Spleen (tissue), 11 donors: ENCODE measurements around the gene OPCML. TPM values are rescaled to one million over a fixed set of nuclear protein-coding genes. Genes with fewer than 3 reads are reported as not detected.

Experiments
- DNase-seq: peaks from one replicate; pipeline ENCODE4 v3.0.0-alpha.2; 2020
- H3K27ac ChIP-seq, 8 donors: fragments of 200-600 bp; sonication (generic) in 7 of 8; 1 replicate in 4 of 8; 2 replicates in 4 of 8; pipeline versions ENCODE4 v1.5.0 to v1.8.0; 2016 to 2021; ENCODE audit warnings: inconsistent platforms in 4 of 8, mild to moderate bottlenecking in 4 of 8, moderate library complexity in 1 of 8
- H3K27me3 ChIP-seq, 7 donors: fragments of 200-600 bp; sonication (generic) in 6 of 7; replicated peaks in 1 of 7; 1 replicate in 4 of 7; 2 replicates in 3 of 7; pipeline versions ENCODE4 v1.5.0 to v1.8.0; 2016 to 2021; ENCODE audit warnings: inconsistent platforms in 3 of 7, mild to moderate bottlenecking in 1 of 7
- H3K36me3 ChIP-seq, 6 donors: fragments of 200-600 bp; sonication (generic) in 5 of 6; 1 replicate in 4 of 6; 2 replicates in 2 of 6; pipeline versions ENCODE4 v1.5.0 to v1.8.0; 2016 to 2021; ENCODE audit warnings: inconsistent platforms in 2 of 6
- H3K4me1 ChIP-seq, 6 donors: fragments of 200-600 bp; sonication (generic) in 5 of 6; 1 replicate in 3 of 6; 2 replicates in 3 of 6; pipeline versions ENCODE4 v1.5.0 to v1.8.0; 2016 to 2021; ENCODE audit warnings: inconsistent platforms in 3 of 6
- H3K4me3 ChIP-seq, 8 donors: fragments of 200-600 bp; sonication (generic) in 7 of 8; 1 replicate in 4 of 8; 2 replicates in 4 of 8; pipeline versions ENCODE4 v1.5.0 to v1.8.0; 2016 to 2021; ENCODE audit warnings: inconsistent platforms in 4 of 8, mild to moderate bottlenecking in 4 of 8, moderate library complexity in 2 of 8
- H3K9me3 ChIP-seq, 8 donors: fragments of 200-600 bp; sonication (generic) in 7 of 8; 1 replicate in 4 of 8; 2 replicates in 4 of 8; pipeline versions ENCODE4 v1.5.0 to v1.8.0; 2016 to 2021; ENCODE audit warnings: inconsistent platforms in 4 of 8
- POLR2A ChIP-seq, 3 donors: fragments of 450-650 bp; IDR thresholded peaks; one replicate each; pipeline ENCODE4 v1.5.1; 2017; ENCODE audit warnings: antibody characterized with exemption in 3 of 3, mild to moderate bottlenecking in 1 of 3
- POLR2AphosphoS5 ChIP-seq, 3 donors: sonication (generic); formaldehyde crosslinking; IDR thresholded peaks; one replicate each; pipeline ENCODE4 v1.5.1; 2017; ENCODE audit warnings: antibody characterized with exemption in 3 of 3
- WGBS, 5 donors: extraction: QIAGEN DNeasy Blood & Tissue Kit in 3 of 5; methylation state at CpG; one replicate each; pipeline versions ENCODE4 v1.1.5 to v1.1.7; 2013 to 2018; 5-methylcytosine and 5-hydroxymethylcytosine counted together
- intact Hi-C: fragments of 100-400 bp; cut with DNase I; formaldehyde crosslinking; loops from one replicate; pipeline ENCODE4 v1.15.0; 2023; ENCODE audit warnings: low total_unique reads
- polyA plus RNA-seq, 3 donors: library from polyadenylated mRNA; stranded (reverse); fragments of 200-250 nt; gene quantifications; one replicate each; pipeline ENCODE4 v1.2.1, GENCODE V29; 2013
- total RNA-seq, 7 donors: library from RNA; depleted of rRNA in 3 of 7; stranded (reverse); fragments of >200 nt in 3 of 7; fragmentation: NEBNext Ultra II Directional in 4 of 7; extraction: Animal tissue kit (Norgen Biotek cat#: 25700) in 4 of 7; gene quantifications; one replicate each; pipeline versions ENCODE4 v1.1.0 to v1.2.1, GENCODE V29; 2016 to 2021
- TF ChIP-seq, protein P1 (sequence below), 11 experiments: fragments of 200-600 bp in 7 of 11; fragments of 450-650 bp in 4 of 11; sonication (generic) in 4 of 11; IDR thresholded peaks in 8 of 11; conservative IDR thresholded peaks in 3 of 11; 1 replicate in 7 of 11; 2 replicates in 4 of 11; pipeline versions ENCODE4 v1.4.0 to v1.8.0; 2016 to 2021; ENCODE audit warnings: antibody characterized with exemption in 11 of 11, inconsistent platforms in 4 of 11, mild to moderate bottlenecking in 1 of 11
- donor health status: healthy with polysubstance abuse.
- donor health status: DM: no; HTN: no; CAD: no; lungs with moderate emphysema.
- donor health status: DM: no; HTN: no; CAD: no.
- donor health status: Bipolar disorder and iron deficiency.
- donor health status: healthy.
- donor health status: DM: no; HTN: no; CAD: no.
- donor health status: DM: yes; HTN: yes; CAD: no.

Gene OPCML
- total and polyA plus RNA-seq, 10 donors: 0.09 to 10.7 (median 3.1) TPM

DNA sequence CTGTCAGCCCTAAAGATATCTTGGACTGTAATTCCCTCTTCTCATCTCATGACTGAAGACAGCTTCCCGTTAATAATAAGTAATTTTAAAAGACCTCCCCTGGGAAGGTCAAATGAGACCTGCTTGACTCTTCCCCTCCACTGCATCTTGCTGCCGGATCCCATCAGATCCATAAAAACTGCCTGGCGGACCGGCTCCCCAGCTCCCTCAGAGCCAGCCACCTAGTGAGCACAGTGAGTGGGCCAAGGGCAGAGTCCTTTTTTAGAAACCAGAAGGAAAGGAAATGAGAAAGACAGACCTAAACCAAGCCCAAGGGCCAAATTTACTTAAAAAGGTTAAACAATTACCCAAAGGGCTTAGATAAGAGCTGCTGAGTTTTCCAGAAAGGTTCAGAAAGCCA lies 595.3 kb downstream of the OPCML start:
- DNase-seq: no peak
- 49 to 71% (median 58%) methylated on average over 4 of the region's 4 CpGs for WGBS, 5 donors
- no peaks in the 10 kb centered on the region for H3K36me3 ChIP-seq
- no peak overlapping the region for H3K4me3 ChIP-seq
- no peaks in the 10 kb centered on the region for H3K9me3 ChIP-seq
- TF ChIP-seq, protein P1, sequence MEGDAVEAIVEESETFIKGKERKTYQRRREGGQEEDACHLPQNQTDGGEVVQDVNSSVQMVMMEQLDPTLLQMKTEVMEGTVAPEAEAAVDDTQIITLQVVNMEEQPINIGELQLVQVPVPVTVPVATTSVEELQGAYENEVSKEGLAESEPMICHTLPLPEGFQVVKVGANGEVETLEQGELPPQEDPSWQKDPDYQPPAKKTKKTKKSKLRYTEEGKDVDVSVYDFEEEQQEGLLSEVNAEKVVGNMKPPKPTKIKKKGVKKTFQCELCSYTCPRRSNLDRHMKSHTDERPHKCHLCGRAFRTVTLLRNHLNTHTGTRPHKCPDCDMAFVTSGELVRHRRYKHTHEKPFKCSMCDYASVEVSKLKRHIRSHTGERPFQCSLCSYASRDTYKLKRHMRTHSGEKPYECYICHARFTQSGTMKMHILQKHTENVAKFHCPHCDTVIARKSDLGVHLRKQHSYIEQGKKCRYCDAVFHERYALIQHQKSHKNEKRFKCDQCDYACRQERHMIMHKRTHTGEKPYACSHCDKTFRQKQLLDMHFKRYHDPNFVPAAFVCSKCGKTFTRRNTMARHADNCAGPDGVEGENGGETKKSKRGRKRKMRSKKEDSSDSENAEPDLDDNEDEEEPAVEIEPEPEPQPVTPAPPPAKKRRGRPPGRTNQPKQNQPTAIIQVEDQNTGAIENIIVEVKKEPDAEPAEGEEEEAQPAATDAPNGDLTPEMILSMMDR (IDR thresholded peaks at IDR 0.05 in 8 of 11, conservative IDR thresholded peaks at IDR 0.05 in 3 of 11): no peak
- TF ChIP-seq POLR2AphosphoS5 (IDR thresholded peaks at IDR 0.05) (no peak), POLR2A (IDR thresholded peaks at IDR 0.05) (no peak)
- peaks cover 0 to 19% (median 6%) of the 10 kb centered on the region in 6 donors for H3K4me1 ChIP-seq
- peak overlapping the region in 4 of 8 donors; percentile 6 to 39 (median 24) for H3K27ac ChIP-seq
- intact Hi-C loops: no loop called here
- H3K27me3 ChIP-seq: peaks cover 0 to 7% (median 0%) of the 10 kb centered on the region in 7 donors

DNA sequence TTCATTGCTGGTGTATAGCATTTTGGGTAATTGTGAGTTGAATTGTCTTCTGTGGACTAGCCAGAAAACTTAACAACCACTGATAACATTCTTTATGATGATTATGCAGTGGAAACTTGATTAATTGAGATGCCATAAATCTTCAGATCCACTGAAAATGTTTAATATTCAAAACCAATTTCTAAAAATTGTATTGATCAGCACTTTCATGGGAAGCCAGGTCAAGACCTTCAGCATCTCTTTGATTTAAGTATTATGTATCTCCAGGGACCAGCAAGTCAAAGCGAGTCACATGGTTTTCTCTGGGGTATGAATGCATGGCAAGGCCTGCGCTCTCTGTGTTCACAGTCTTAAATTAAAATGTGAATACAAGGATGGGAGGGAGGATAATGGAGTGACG lies 596.9 kb downstream of the OPCML start:
- Histone ChIP-seq H3K27ac (no peak overlapping the region), H3K4me3 (no peak overlapping the region), H3K36me3 (no peaks in the 10 kb centered on the region), H3K9me3 (peaks cover 0 to 11% (median 5%) of the 10 kb centered on the region in 8 donors), H3K27me3 (no peaks in the 10 kb centered on the region), H3K4me1 (peaks cover 0 to 9% (median 2%) of the 10 kb centered on the region in 6 donors)
- WGBS, 5 donors: 87 to 94% (median 89%) methylated on average over 3 of the region's 3 CpGs
- TF ChIP-seq POLR2A (IDR thresholded peaks at IDR 0.05): no peak
- no peak for TF ChIP-seq POLR2AphosphoS5 (IDR thresholded peaks at IDR 0.05)
- TF ChIP-seq, protein P1 (IDR thresholded peaks at IDR 0.05 in 8 of 11, conservative IDR thresholded peaks at IDR 0.05 in 3 of 11): no peak
- no peak for DNase-seq
- intact Hi-C loops: no loop called here

- no peak overlapping the region for H3K27ac ChIP-seq
- H3K4me1 ChIP-seq: peaks cover 0 to 9% (median 2%) of the 10 kb centered on the region in 6 donors
- intact Hi-C loops: no loop called here
- peaks cover 0 to 20% (median 13%) of the 10 kb centered on the region in 8 donors for H3K9me3 ChIP-seq
- H3K4me3 ChIP-seq: no peak overlapping the region
- no peaks in the 10 kb centered on the region for H3K36me3 ChIP-seq
- 85 to 98% (median 92%) methylated on average over 3 of the region's 3 CpGs for WGBS, 5 donors
- no peaks in the 10 kb centered on the region for H3K27me3 ChIP-seq
- DNase-seq: no peak
- no peak for TF ChIP-seq POLR2AphosphoS5 (IDR thresholded peaks at IDR 0.05)
- TF ChIP-seq POLR2A (IDR thresholded peaks at IDR 0.05): no peak
- TF ChIP-seq, protein P1 (IDR thresholded peaks at IDR 0.05 in 8 of 11, conservative IDR thresholded peaks at IDR 0.05 in 3 of 11): no peak
Observed at GRCh38 chr11:132933703-132934102, 598.6 kb downstream of the OPCML start.

- intact Hi-C loops: no loop called here
- Histone ChIP-seq H3K27me3 (no peaks in the 10 kb centered on the region), H3K27ac (no peak overlapping the region), H3K36me3 (no peaks in the 10 kb centered on the region), H3K4me1 (no peaks in the 10 kb centered on the region), H3K4me3 (no peak overlapping the region), H3K9me3 (peaks cover 0 to 19% (median 12%) of the 10 kb centered on the region in 8 donors)
- no peak for DNase-seq
- TF ChIP-seq POLR2A (IDR thresholded peaks at IDR 0.05) (no peak), POLR2AphosphoS5 (IDR thresholded peaks at IDR 0.05) (no peak)
- TF ChIP-seq, protein P1 (IDR thresholded peaks at IDR 0.05 in 8 of 11, conservative IDR thresholded peaks at IDR 0.05 in 3 of 11): no peak
- WGBS, 5 donors: 68 to 80% (median 77%) methylated on average over 3 of the region's 3 CpGs
Observed at GRCh38 chr11:132925825-132926469, 606.4 kb downstream of the OPCML start.
